WTC11 (cell line): ENCODE data around the gene PKP2.

ENCODE experiments used
- ATF2 ChIP-seq: sonication (generic); formaldehyde crosslinking; IDR thresholded peaks from 2 replicates; pipeline ENCODE4 v1.8.1; 2022; ENCODE audit warnings: low read depth, missing genetic modification reagents, borderline replicate concordance
- ATF3 ChIP-seq: sonication (generic); formaldehyde crosslinking; conservative IDR thresholded peaks from 2 replicates; pipeline ENCODE4 v1.8.1; 2022; ENCODE audit warnings: mild to moderate bottlenecking, missing genetic modification reagents
- CREB1 ChIP-seq: sonication (generic); formaldehyde crosslinking; IDR thresholded peaks from 2 replicates; pipeline ENCODE4 v1.8.0; 2023; ENCODE audit warnings: mild to moderate bottlenecking, missing genetic modification reagents
- CTCF ChIP-seq: fragments of 200-600 bp; IDR thresholded peaks from 2 replicates; pipeline ENCODE4 v1.8.0; 2022; ENCODE audit warnings: antibody characterized with exemption
- FOXK1 ChIP-seq: sonication (generic); formaldehyde crosslinking; IDR thresholded peaks from 2 replicates; pipeline ENCODE4 v1.8.0; 2022; ENCODE audit warnings: mild to moderate bottlenecking, moderate library complexity, missing genetic modification reagents
- NR3C1 ChIP-seq: sonication (generic); formaldehyde crosslinking; conservative IDR thresholded peaks from 2 replicates; pipeline ENCODE4 v1.8.1; 2023; ENCODE audit warnings: low read depth, mild to moderate bottlenecking, missing genetic modification reagents
- SMAD3 ChIP-seq: sonication (generic); formaldehyde crosslinking; IDR thresholded peaks from 2 replicates; pipeline ENCODE4 v1.8.0; 2022; ENCODE audit warnings: missing genetic modification reagents, mild to moderate bottlenecking, borderline replicate concordance
- TEAD1 ChIP-seq: sonication (generic); formaldehyde crosslinking; IDR thresholded peaks from 2 replicates; pipeline ENCODE4 v1.8.0; 2022; ENCODE audit warnings: mild to moderate bottlenecking, missing genetic modification reagents
- ZNF138 ChIP-seq: sonication (generic); formaldehyde crosslinking; conservative IDR thresholded peaks from 2 replicates; pipeline ENCODE4 v1.8.1; 2022; ENCODE audit warnings: mild to moderate bottlenecking, moderate library complexity, missing genetic modification reagents

GRCh38 chr12:32859389-32859788 lies 37.2 kb downstream of the PKP2 start:
- no peak for TF ChIP-seq CTCF
- TF ChIP-seq ZNF138 (CRISPR knock-in tag) = no peak
- no peak for TF ChIP-seq SMAD3 (CRISPR knock-in tag)
- TF ChIP-seq ATF3 (CRISPR knock-in tag) = no peak
- TF ChIP-seq TEAD1 = no peak
- TF ChIP-seq NR3C1 (CRISPR knock-in tag) = no peak
- no peak for TF ChIP-seq ATF2 (CRISPR knock-in tag)
- no peak for TF ChIP-seq FOXK1 (CRISPR knock-in tag)
- no peak for TF ChIP-seq CREB1 (CRISPR knock-in tag)
